HepG2 (cell line): ENCODE results near the gene KRTAP5-8. TPM values are rescaled to one million over a fixed set of nuclear protein-coding genes. Genes with fewer than 3 reads are reported as not detected.

Source experiments
- ATAC-seq: fragments of 200-7000 bp; cut with Tn5 transposase; 3 replicates; pipeline ENCODE4 v1.9.1; 2020; ENCODE audit warnings: mild to moderate bottlenecking, moderate library complexity
- BruUV-seq: library from RNA; stranded (reverse); fragments of 400-500 nt; replicated peaks from 2 replicates; lab custom pipeline; 2021; lab: Mats Ljungman, UMichigan
- CTCF ChIA-PET: fragments of 300-600 bp; formaldehyde crosslinking; extraction: SDS; loops from one replicate; lab custom pipeline; 2021; ENCODE audit warnings: low total read pairs, inconsistent platforms, low intra/inter-chr PET ratio; lab: Yijun Ruan, JAX
- POLR2A ChIA-PET: fragments of 350-600 bp; sonication (Branson Sonifier 250); formaldehyde crosslinking; loops from one replicate; lab custom pipeline; 2020; ENCODE audit warnings: antibody characterized with exemption, inconsistent platforms; lab: Yijun Ruan, JAX
- DNase-seq: peaks from one replicate; pipeline ENCODE4 v3.0.0-alpha.2; 2015; ENCODE audit warnings: low spot score
- FAIRE-seq: peaks from 3 replicates; lab custom pipeline; 2011; peaks lifted over from hg19 to GRCh38; lab: Jason Lieb, UNC
- H2AFZ ChIP-seq: one replicate; pipeline ENCODE4 v1.6.1; 2011; ENCODE audit warnings: low read length, inconsistent platforms
- H3K27ac ChIP-seq: fragments of 300-600 bp; 3 replicates; pipeline ENCODE4 v1.8.0; 2011; ENCODE audit warnings: mixed run types, mild to moderate bottlenecking, mixed read lengths, low read length, inconsistent platforms; ENCODE audit not compliant: insufficient read depth; ENCODE audit errors: extremely low read length
- H3K27me3 ChIP-seq, 2 experiments: fragments of 200-600 bp in 1 of 2; 2 replicates in 1 of 2; 3 replicates in 1 of 2; pipeline versions ENCODE4 v1.6.0 to v1.8.0; 2011; ENCODE audit warnings: low read length in 2 of 2, mild to moderate bottlenecking in 2 of 2, moderate library complexity in 2 of 2, inconsistent platforms in 1 of 2; ENCODE audit not compliant: insufficient read depth in 2 of 2, control insufficient read depth in 1 of 2
- H3K36me3 ChIP-seq, 2 experiments: fragments of 200-600 bp in 1 of 2; replicated peaks in 1 of 2; 2 replicates in 1 of 2; 3 replicates in 1 of 2; pipeline versions ENCODE4 v1.5.1 to v1.8.0; 2011; ENCODE audit warnings: low read length in 2 of 2, inconsistent platforms in 1 of 2; ENCODE audit not compliant: insufficient read depth in 2 of 2, control insufficient read depth in 1 of 2
- H3K4me1 ChIP-seq: 2 replicates; pipeline ENCODE4 v1.5.1; 2012; ENCODE audit warnings: low read length, inconsistent platforms; ENCODE audit not compliant: insufficient read depth
- H3K4me2 ChIP-seq: 2 replicates; pipeline ENCODE4 v1.6.0; 2011; ENCODE audit warnings: low read depth, low read length, inconsistent platforms
- H3K4me3 ChIP-seq, 3 experiments: fragments of 200-600 bp in 1 of 3; sonication (generic), shearing (Covaris generic) in 1 of 3; replicated peaks in 1 of 3; 2 replicates each; pipeline ENCODE4 v1.5.1; 2011 to 2016; ENCODE audit warnings: low read length in 3 of 3, inconsistent platforms in 2 of 3, low read depth in 2 of 3, mild to moderate bottlenecking in 2 of 3, control low read depth in 1 of 3, mixed read lengths in 1 of 3; ENCODE audit not compliant: insufficient read depth in 1 of 3
- H3K79me2 ChIP-seq: one replicate; pipeline ENCODE4 v1.6.1; 2011; ENCODE audit warnings: low read length, inconsistent platforms; ENCODE audit not compliant: insufficient read depth
- H3K9ac ChIP-seq: 2 replicates; pipeline ENCODE4 v1.6.0; 2011; ENCODE audit warnings: mild to moderate bottlenecking, low read depth, low read length, inconsistent platforms; ENCODE audit not compliant: insufficient read depth
- H3K9me3 ChIP-seq: 2 replicates; pipeline ENCODE4 v1.5.1; 2012; ENCODE audit warnings: mild to moderate bottlenecking, low read length
- H4K20me1 ChIP-seq: 2 replicates; pipeline ENCODE4 v1.6.0; 2011; ENCODE audit warnings: inconsistent platforms, mild to moderate bottlenecking, low read length, moderate library complexity; ENCODE audit not compliant: insufficient read depth
- FOSL2 ChIP-seq: sonication (generic); formaldehyde crosslinking; IDR thresholded peaks from 2 replicates; pipeline ENCODE4 v1.4.0; 2020; ENCODE audit warnings: missing genetic modification reagents
- FOXK1 ChIP-seq: sonication (generic); formaldehyde crosslinking; IDR thresholded peaks from 2 replicates; pipeline ENCODE4 v1.4.0; 2020; ENCODE audit warnings: low read depth, missing genetic modification reagents, borderline replicate concordance
- FOXO4 ChIP-seq: sonication (generic); formaldehyde crosslinking; conservative IDR thresholded peaks from 2 replicates; pipeline ENCODE4 v1.8.1; 2023; ENCODE audit warnings: missing genetic modification reagents
- GTF3A ChIP-seq: sonication (generic); formaldehyde crosslinking; conservative IDR thresholded peaks from 2 replicates; pipeline ENCODE4 v1.4.0; 2020; ENCODE audit warnings: mild to moderate bottlenecking, missing genetic modification reagents
- ISL2 ChIP-seq: sonication (generic); formaldehyde crosslinking; IDR thresholded peaks from 2 replicates; pipeline ENCODE4 v1.5.0; 2020; ENCODE audit warnings: missing genetic modification reagents
- MBD4 ChIP-seq: IDR thresholded peaks from 2 replicates; pipeline ENCODE4 v1.6.1; 2012; ENCODE audit warnings: low read length, inconsistent platforms, borderline replicate concordance
- NFYC ChIP-seq: IDR thresholded peaks from 2 replicates; pipeline ENCODE4 v1.6.1; 2016; ENCODE audit warnings: missing genetic modification reagents, missing compliant biosample characterization
- PAF1 ChIP-seq: IDR thresholded peaks from 2 replicates; pipeline ENCODE4 v1.6.1; 2016; ENCODE audit warnings: missing genetic modification reagents, missing compliant biosample characterization
- RBM39 ChIP-seq: fragments of 200-400 bp; formaldehyde crosslinking; IDR thresholded peaks from one replicate; pipeline ENCODE4 v1.6.1; 2018; ENCODE audit warnings: antibody characterized with exemption, mild to moderate bottlenecking, low read depth, low read length; ENCODE audit not compliant: poor library complexity, severe bottlenecking
- SALL1 ChIP-seq: sonication (generic); formaldehyde crosslinking; IDR thresholded peaks from 2 replicates; pipeline ENCODE4 v1.8.0; 2022; ENCODE audit warnings: mild to moderate bottlenecking, missing genetic modification reagents
- TSC22D2 ChIP-seq: sonication (generic); formaldehyde crosslinking; IDR thresholded peaks from 2 replicates; pipeline ENCODE4 v1.5.1; 2020; ENCODE audit warnings: missing genetic modification reagents, mild to moderate bottlenecking, borderline replicate concordance
- ZNF296 ChIP-seq: sonication (generic); formaldehyde crosslinking; conservative IDR thresholded peaks from 2 replicates; pipeline ENCODE4 v1.5.0; 2020; ENCODE audit warnings: mild to moderate bottlenecking, missing genetic modification reagents
- ZNF367 ChIP-seq: sonication (generic); formaldehyde crosslinking; IDR thresholded peaks from 2 replicates; pipeline ENCODE4 v1.4.0; 2020; ENCODE audit warnings: missing genetic modification reagents, borderline replicate concordance
- ZNF562 ChIP-seq: sonication (generic); formaldehyde crosslinking; IDR thresholded peaks from 2 replicates; pipeline ENCODE4 v1.8.0; 2022; ENCODE audit warnings: missing genetic modification reagents, borderline replicate concordance
- ZNF589 ChIP-seq: sonication (generic); formaldehyde crosslinking; conservative IDR thresholded peaks from 2 replicates; pipeline ENCODE4 v1.8.0; 2022; ENCODE audit warnings: mild to moderate bottlenecking, moderate library complexity, missing genetic modification reagents
- WGBS: methylation state at CpG from one replicate; pipeline ENCODE4 v1.1.6; 2017; ENCODE audit warnings: low lambda C conversion rate; 5-methylcytosine and 5-hydroxymethylcytosine counted together
- in situ Hi-C: cut with HindIII; loops from 2 replicates; pipeline ENCODE4 v1.10.0; 2017; ENCODE audit warnings: low pct_unique_long_range_greater_than_20kb; ENCODE audit not compliant: extremely low pct_ligation_motif_present
- intact Hi-C: fragments of 100-400 bp; cut with micrococcal nuclease; formaldehyde crosslinking; loops from one replicate; pipeline ENCODE4 v1.10.0; 2022; ENCODE audit not compliant: unreplicated experiment
- polyA plus RNA-seq, 8 experiments: library from polyadenylated mRNA; depleted of rRNA in 3 of 8; stranded (reverse) in 7 of 8; unstranded in 1 of 8; fragments of >200 nt; fragmentation: Illumina TruSeq in 4 of 8; extraction: Trizol in 4 of 8; gene quantifications; 2 replicates each; pipeline versions ENCODE4 v1.2.1 to v1.2.3, GENCODE V29; 2011 to 2016; ENCODE audit warnings: low read depth in 4 of 8, missing spikeins in 1 of 8, mixed read lengths in 1 of 8; ENCODE audit not compliant: insufficient read depth in 1 of 8
- total RNA-seq, 5 experiments: library from RNA; depleted of rRNA; stranded (reverse); fragments of >200 nt; fragmentation: Illumina TruSeq; extraction: Trizol; gene quantifications; 2 replicates each; pipeline ENCODE4 v1.2.3, GENCODE V29; 2016; ENCODE audit warnings: low read depth in 1 of 5
- TF ChIP-seq, protein P1 (sequence below): sonication (generic); formaldehyde crosslinking; IDR thresholded peaks from 2 replicates; pipeline ENCODE4 v1.5.0; 2020; ENCODE audit warnings: mild to moderate bottlenecking, missing genetic modification reagents
- TF ChIP-seq, protein P2 (sequence below): sonication (generic); formaldehyde crosslinking; IDR thresholded peaks from 2 replicates; pipeline ENCODE4 v1.5.0; 2020; ENCODE audit warnings: mild to moderate bottlenecking, low read depth, missing genetic modification reagents, borderline replicate concordance
- TF ChIP-seq, protein P3 (sequence below): sonication (generic); formaldehyde crosslinking; conservative IDR thresholded peaks from 2 replicates; pipeline ENCODE4 v1.8.0; 2022; ENCODE audit warnings: low read depth, missing genetic modification reagents

KRTAP5-8 gene
- total and polyA plus RNA-seq, 2 of the 13 experiments (the other 11 are each of a cell fraction or from before 2014, with no cell fraction given): 0.20 TPM; not detected in 1

DNA sequence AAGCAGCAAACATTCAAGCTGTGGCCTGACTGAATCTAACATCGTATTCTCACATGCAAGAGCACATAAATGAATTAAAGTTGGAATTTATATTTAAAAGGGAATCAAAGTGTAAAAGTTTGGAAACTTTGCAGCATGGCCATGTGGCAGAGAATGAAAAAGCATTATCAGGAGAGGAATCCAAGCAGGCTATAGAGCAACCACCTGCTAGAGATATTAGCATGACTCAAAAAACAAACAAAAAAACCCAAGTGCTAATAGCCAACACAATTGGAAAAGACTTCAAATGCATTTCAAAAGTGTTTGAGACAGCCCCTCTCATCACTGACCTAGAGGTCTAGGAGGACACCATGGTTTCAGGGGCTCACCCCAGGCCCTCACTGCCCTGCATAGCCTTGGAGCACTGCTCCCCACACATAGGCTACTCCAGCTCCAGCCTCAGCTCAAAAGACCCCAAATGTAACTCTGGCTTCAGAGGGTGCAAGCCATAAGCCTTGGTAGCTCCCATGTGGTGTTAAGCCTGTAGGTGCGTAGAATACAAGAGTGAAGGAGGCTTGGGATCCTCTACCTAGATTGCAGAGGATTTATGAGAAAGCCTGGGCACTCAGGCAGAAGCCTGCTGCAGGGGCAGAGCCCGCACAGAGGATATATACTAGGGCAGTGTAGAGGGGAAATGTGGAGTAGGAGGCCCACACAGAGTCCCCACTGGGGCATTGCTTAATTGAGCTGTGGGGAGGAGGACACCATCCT lies 12.5 kb upstream of the KRTAP5-8 start:
- H4K20me1 ChIP-seq: no peaks in the 10 kb centered on the region
- POLR2A ChIA-PET: interaction anchor here (0.8 to 2.7 kb wide), 2 partner anchors 9 to 38 kb away, joined by 4 to 6 read pairs; no protein-coding TSS in a partner anchor
- peaks cover 45% of the 10 kb centered on the region for H3K4me1 ChIP-seq
- no TSS peak for BruUV-seq
- in situ Hi-C loops: no loop called here
- no peaks in the 10 kb centered on the region for H3K36me3 ChIP-seq
- DNase-seq (no peak), ATAC-seq (peak; percentile 58), FAIRE-seq (no peak)
- H3K9me3 ChIP-seq: no peaks in the 10 kb centered on the region
- H3K4me3 ChIP-seq: 0 out of 6 replicates have a peak overlapping the region, but pooled peaks of 1 of the 3 experiments have one; percentile 7
- H3K9ac ChIP-seq: no peak overlapping the region
- no peaks in the 10 kb centered on the region for H3K79me2 ChIP-seq
- H2AFZ ChIP-seq: no peak overlapping the region
- intact Hi-C loops: no loop called here
- H3K4me2 ChIP-seq: peak overlapping the region; percentile 28; the same call in 1 of the 2 replicates
- CTCF ChIA-PET: no interaction called here
- no peaks in the 10 kb centered on the region for H3K27me3 ChIP-seq
- no peak overlapping the region for H3K27ac ChIP-seq
- 47% methylated on average over 2 of the region's 3 CpGs for WGBS
- TF ChIP-seq MBD4: no peak
- no peak for TF ChIP-seq RBM39
- no peak for TF ChIP-seq ISL2
- TF ChIP-seq, protein P1, sequence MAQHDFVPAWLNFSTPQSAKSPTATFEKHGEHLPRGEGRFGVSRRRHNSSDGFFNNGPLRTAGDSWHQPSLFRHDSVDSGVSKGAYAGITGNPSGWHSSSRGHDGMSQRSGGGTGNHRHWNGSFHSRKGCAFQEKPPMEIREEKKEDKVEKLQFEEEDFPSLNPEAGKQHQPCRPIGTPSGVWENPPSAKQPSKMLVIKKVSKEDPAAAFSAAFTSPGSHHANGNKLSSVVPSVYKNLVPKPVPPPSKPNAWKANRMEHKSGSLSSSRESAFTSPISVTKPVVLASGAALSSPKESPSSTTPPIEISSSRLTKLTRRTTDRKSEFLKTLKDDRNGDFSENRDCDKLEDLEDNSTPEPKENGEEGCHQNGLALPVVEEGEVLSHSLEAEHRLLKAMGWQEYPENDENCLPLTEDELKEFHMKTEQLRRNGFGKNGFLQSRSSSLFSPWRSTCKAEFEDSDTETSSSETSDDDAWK (CRISPR knock-in tag): no peak
- TF ChIP-seq GTF3A (CRISPR knock-in tag): no peak
- TF ChIP-seq ZNF367 (CRISPR knock-in tag): no peak
- no peak for TF ChIP-seq ZNF562 (CRISPR knock-in tag)
- no peak for TF ChIP-seq NFYC
- TF ChIP-seq SALL1 (CRISPR knock-in tag): peak; percentile 21; the same call in 1 of the 2 replicates
- TF ChIP-seq TSC22D2: no peak
- TF ChIP-seq FOSL2 (CRISPR knock-in tag): peak; percentile 40; the same call in 1 of the 2 replicates
- no peak for TF ChIP-seq ZNF296 (CRISPR knock-in tag)
- TF ChIP-seq PAF1: no peak
- 0 out of 2 replicates have a peak, but pooled peaks have one; percentile 79 for TF ChIP-seq FOXO4 (CRISPR knock-in tag)
- TF ChIP-seq, protein P2, sequence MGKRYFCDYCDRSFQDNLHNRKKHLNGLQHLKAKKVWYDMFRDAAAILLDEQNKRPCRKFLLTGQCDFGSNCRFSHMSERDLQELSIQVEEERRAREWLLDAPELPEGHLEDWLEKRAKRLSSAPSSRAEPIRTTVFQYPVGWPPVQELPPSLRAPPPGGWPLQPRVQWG: no peak
- no peak for TF ChIP-seq FOXK1 (CRISPR knock-in tag)
- TF ChIP-seq, protein P3, sequence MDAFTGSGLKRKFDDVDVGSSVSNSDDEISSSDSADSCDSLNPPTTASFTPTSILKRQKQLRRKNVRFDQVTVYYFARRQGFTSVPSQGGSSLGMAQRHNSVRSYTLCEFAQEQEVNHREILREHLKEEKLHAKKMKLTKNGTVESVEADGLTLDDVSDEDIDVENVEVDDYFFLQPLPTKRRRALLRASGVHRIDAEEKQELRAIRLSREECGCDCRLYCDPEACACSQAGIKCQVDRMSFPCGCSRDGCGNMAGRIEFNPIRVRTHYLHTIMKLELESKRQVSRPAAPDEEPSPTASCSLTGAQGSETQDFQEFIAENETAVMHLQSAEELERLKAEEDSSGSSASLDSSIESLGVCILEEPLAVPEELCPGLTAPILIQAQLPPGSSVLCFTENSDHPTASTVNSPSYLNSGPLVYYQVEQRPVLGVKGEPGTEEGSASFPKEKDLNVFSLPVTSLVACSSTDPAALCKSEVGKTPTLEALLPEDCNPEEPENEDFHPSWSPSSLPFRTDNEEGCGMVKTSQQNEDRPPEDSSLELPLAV: no peak
- no peak for TF ChIP-seq ZNF589 (CRISPR knock-in tag)
